Keratinocyte (primary cell): ENCODE results near the gene CATSPERE. TPM values are rescaled to one million over a fixed set of nuclear protein-coding genes. Genes with fewer than 3 reads are reported as not detected.
A peak's percentile ranks its signal among the peaks of the same experiment; 100 is the strongest.

ENCODE experiments used
- DNase-seq: peaks from one replicate; pipeline ENCODE4 v3.0.0-alpha.2; 2011; ENCODE audit warnings: low read depth, missing footprints, low spot score
- FAIRE-seq: peaks from 2 replicates; lab custom pipeline; 2011; peaks lifted over from hg19 to GRCh38; lab: Jason Lieb, UNC
- H2AFZ ChIP-seq: 2 replicates; pipeline ENCODE4 v1.6.0; 2012; ENCODE audit warnings: low read length, control low read depth, inconsistent platforms; ENCODE audit not compliant: control insufficient read depth
- H3K27ac ChIP-seq: 2 replicates; pipeline ENCODE4 v1.5.1; 2011; ENCODE audit warnings: low read length; ENCODE audit not compliant: control insufficient read depth, insufficient read depth
- H3K27me3 ChIP-seq: 3 replicates; pipeline ENCODE4 v1.6.0; 2011; ENCODE audit warnings: low read length; ENCODE audit not compliant: control insufficient read depth, insufficient read depth; ENCODE audit errors: extremely low read depth
- H3K36me3 ChIP-seq, 2 experiments: 2 replicates in 1 of 2; 3 replicates in 1 of 2; pipeline ENCODE4 v1.5.1; 2011; ENCODE audit warnings: low read length in 2 of 2, mild to moderate bottlenecking in 1 of 2; ENCODE audit not compliant: control insufficient read depth in 2 of 2, insufficient read depth in 2 of 2; ENCODE audit errors: extremely low read depth in 1 of 2
- H3K4me1 ChIP-seq: 3 replicates; pipeline ENCODE4 v1.5.1; 2011; ENCODE audit warnings: low read length; ENCODE audit not compliant: control insufficient read depth, insufficient read depth; ENCODE audit errors: extremely low read depth
- H3K4me2 ChIP-seq: 3 replicates; pipeline ENCODE4 v1.6.0; 2011; ENCODE audit warnings: low read depth, low read length; ENCODE audit not compliant: control insufficient read depth, insufficient read depth; ENCODE audit errors: extremely low read depth
- H3K4me3 ChIP-seq, 3 experiments: fragments of 200-600 bp in 1 of 3; sonication (generic) in 1 of 3; 2 replicates in 2 of 3; 3 replicates in 1 of 3; pipeline ENCODE4 v1.5.1; 2011 to 2016; ENCODE audit warnings: low read length in 3 of 3, mild to moderate bottlenecking in 3 of 3, control low read depth in 2 of 3, inconsistent platforms in 1 of 3, low read depth in 1 of 3, mixed read lengths in 1 of 3, mixed run types in 1 of 3, moderate library complexity in 1 of 3; ENCODE audit not compliant: control insufficient read depth in 2 of 3, insufficient read depth in 2 of 3; ENCODE audit errors: extremely low read depth in 1 of 3
- H3K79me2 ChIP-seq: 2 replicates; pipeline ENCODE4 v1.6.0; 2012; ENCODE audit warnings: low read length; ENCODE audit not compliant: control insufficient read depth, insufficient read depth
- H3K9ac ChIP-seq: 3 replicates; pipeline ENCODE4 v1.6.0; 2011; ENCODE audit warnings: low read length; ENCODE audit not compliant: control insufficient read depth, insufficient read depth; ENCODE audit errors: extremely low read depth
- H3K9me1 ChIP-seq: 3 replicates; pipeline ENCODE4 v1.6.0; 2011; ENCODE audit warnings: low read length; ENCODE audit not compliant: control insufficient read depth, insufficient read depth; ENCODE audit errors: extremely low read depth
- H3K9me3 ChIP-seq: 2 replicates; pipeline ENCODE4 v1.5.1; 2012; ENCODE audit warnings: low read depth, low read length; ENCODE audit not compliant: control insufficient read depth
- H4K20me1 ChIP-seq: 3 replicates; pipeline ENCODE4 v1.6.0; 2011; ENCODE audit warnings: low read length; ENCODE audit not compliant: control insufficient read depth, insufficient read depth; ENCODE audit errors: extremely low read depth
- EZH2 ChIP-seq: IDR thresholded peaks from one replicate; pipeline ENCODE4 v1.6.1; 2012; ENCODE audit warnings: inconsistent platforms, mild to moderate bottlenecking, low read length, moderate library complexity
- dilution Hi-C: fragments of 300-500 bp; cut with MboI; formaldehyde crosslinking; loops from one replicate; pipeline ENCODE4 v1.7.0; 2020; ENCODE audit warnings: low sequenced_read_pairs; ENCODE audit not compliant: extremely low pct_ligation_motif_present
- polyA plus RNA-seq, 5 experiments: library from polyadenylated mRNA; depleted of rRNA in 3 of 5; stranded (reverse) in 3 of 5; stranded (forward) in 1 of 5; unstranded in 1 of 5; fragments of >200 nt; gene quantifications; 1 replicate in 1 of 5; 2 replicates in 3 of 5; 3 replicates in 1 of 5; pipeline versions ENCODE4 v1.2.1 to v1.2.3, GENCODE V29; 2011 to 2012; ENCODE audit warnings: missing spikeins in 2 of 5, low read depth in 1 of 5, low replicate concordance in 1 of 5
- TF ChIP-seq, protein P1 (sequence below), 3 experiments: IDR thresholded peaks in 1 of 3; conservative IDR thresholded peaks in 1 of 3; optimal IDR thresholded peaks in 1 of 3; 2 replicates in 2 of 3; 3 replicates in 1 of 3; pipeline versions ENCODE3 to v1.5.1; 2011; ENCODE audit warnings: low read length in 3 of 3, mild to moderate bottlenecking in 3 of 3, moderate library complexity in 2 of 3, control low read depth in 1 of 3, inconsistent platforms in 1 of 3; ENCODE audit not compliant: insufficient read depth in 2 of 3; ENCODE audit errors: extremely low read depth in 1 of 3

Gene CATSPERE
- polyA plus RNA-seq, 1 donor (not counting 4 experiments of a cell fraction or from before 2014, with no cell fraction given) = 0.42 TPM

GRCh38 chr1:244652623-244653438, 191.8 kb downstream of the CATSPERE start, which contains the start of gene DESI2:
Gene DESI2, plus strand, starts transcription at chr1:244653126. Its CDS starts 188 bp downstream, at chr1:244653314.
- Histone ChIP-seq H3K4me2 (peak within 1 kb of the TSS; percentile 77), H3K9me1 (no peaks in the 10 kb centered on the region), H3K4me1 (peaks cover 8% of the 10 kb centered on the region), H4K20me1 (peaks cover 4% of the 10 kb centered on the region), H3K27me3 (no peaks in the 10 kb centered on the region), H3K36me3 (peaks cover 0 to 3% of the 10 kb centered on the region in 2 experiments), H3K9me3 (no peaks in the 10 kb centered on the region), H3K79me2 (peaks cover 43% of the 10 kb centered on the region), H2AFZ (peak within 1 kb of the TSS; percentile 62), H3K4me3 (peak within 1 kb of the TSS; percentile 79 to 95 (median 93)), H3K27ac (peak within 1 kb of the TSS; percentile 83), H3K9ac (peak within 1 kb of the TSS; percentile 91)
- TF ChIP-seq, protein P1, sequence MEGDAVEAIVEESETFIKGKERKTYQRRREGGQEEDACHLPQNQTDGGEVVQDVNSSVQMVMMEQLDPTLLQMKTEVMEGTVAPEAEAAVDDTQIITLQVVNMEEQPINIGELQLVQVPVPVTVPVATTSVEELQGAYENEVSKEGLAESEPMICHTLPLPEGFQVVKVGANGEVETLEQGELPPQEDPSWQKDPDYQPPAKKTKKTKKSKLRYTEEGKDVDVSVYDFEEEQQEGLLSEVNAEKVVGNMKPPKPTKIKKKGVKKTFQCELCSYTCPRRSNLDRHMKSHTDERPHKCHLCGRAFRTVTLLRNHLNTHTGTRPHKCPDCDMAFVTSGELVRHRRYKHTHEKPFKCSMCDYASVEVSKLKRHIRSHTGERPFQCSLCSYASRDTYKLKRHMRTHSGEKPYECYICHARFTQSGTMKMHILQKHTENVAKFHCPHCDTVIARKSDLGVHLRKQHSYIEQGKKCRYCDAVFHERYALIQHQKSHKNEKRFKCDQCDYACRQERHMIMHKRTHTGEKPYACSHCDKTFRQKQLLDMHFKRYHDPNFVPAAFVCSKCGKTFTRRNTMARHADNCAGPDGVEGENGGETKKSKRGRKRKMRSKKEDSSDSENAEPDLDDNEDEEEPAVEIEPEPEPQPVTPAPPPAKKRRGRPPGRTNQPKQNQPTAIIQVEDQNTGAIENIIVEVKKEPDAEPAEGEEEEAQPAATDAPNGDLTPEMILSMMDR (optimal IDR thresholded peaks at IDR 0.05 in 1 of 3, IDR thresholded peaks at IDR 0.05 in 1 of 3, conservative IDR thresholded peaks at IDR 0.05 in 1 of 3; ENCODE audit: extremely low read depth in 1 of 3, insufficient read depth in 2 of 3, low read length in 3 of 3) = peak in 2 of 3 experiments; percentile 44 to 53
- TF ChIP-seq EZH2 = no peak
- dilution Hi-C loops = no loop called here
- FAIRE-seq = no peak
- peak; percentile 98 for DNase-seq

DNA sequence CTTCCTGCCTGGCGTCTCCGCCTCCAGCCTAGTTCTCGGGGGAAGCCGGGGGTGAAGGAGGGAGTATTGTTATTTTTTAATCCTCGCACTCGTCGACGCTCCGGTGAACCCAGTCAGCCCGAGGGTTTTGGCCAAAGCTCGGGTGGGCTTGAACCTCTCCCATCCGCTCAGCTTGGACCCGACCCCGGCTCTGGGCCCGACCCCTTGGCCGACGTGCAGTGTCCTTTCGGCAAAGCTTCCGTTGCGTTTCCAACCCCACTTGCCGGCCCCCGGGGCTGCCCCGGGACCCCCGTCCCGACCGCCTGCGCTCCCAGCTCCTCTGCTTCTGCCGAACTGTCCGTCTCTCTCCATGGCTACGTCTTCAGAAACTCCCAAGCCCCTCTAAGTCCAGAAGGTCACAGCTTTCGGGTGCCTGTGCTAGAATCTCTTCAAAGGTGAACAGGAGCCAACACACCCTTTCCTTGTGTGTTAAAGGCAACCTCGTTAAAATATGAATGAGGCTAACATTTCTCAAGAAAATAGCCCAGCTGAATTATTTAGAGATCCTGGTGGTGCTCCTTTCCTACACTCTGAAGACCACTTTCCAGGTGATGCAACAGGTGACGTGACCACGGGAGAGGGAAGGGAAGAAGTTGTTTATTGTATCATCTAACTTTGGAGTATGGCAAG, 192.5 kb downstream of the CATSPERE start:
- dilution Hi-C loops = no loop called here
- Histone ChIP-seq H3K27me3 (no peaks in the 10 kb centered on the region), H3K27ac (peak overlapping the region; percentile 83), H3K9me1 (no peaks in the 10 kb centered on the region), H3K9ac (peak overlapping the region; percentile 91), H2AFZ (peak overlapping the region; percentile 62), H3K4me3 (peak overlapping the region; percentile 79 to 95 (median 93)), H3K4me1 (peaks cover 8% of the 10 kb centered on the region), H4K20me1 (peaks cover 4% of the 10 kb centered on the region), H3K4me2 (peak overlapping the region; percentile 77), H3K79me2 (peaks cover 51% of the 10 kb centered on the region), H3K36me3 (peaks cover 0 to 4% of the 10 kb centered on the region in 2 experiments), H3K9me3 (no peaks in the 10 kb centered on the region)
- DNase-seq = no peak
- no peak for TF ChIP-seq EZH2
- TF ChIP-seq, protein P1 (optimal IDR thresholded peaks at IDR 0.05 in 1 of 3, IDR thresholded peaks at IDR 0.05 in 1 of 3, conservative IDR thresholded peaks at IDR 0.05 in 1 of 3; ENCODE audit: extremely low read depth in 1 of 3, insufficient read depth in 2 of 3, low read length in 3 of 3) = no peak
- no peak for FAIRE-seq
